Coronary artery (tissue), 2 donors: ENCODE data around the gene AFP.

Source experiments
- DNase-seq: peaks from one replicate; pipeline ENCODE4 v3.0.0-alpha.2; 2017; ENCODE audit warnings: low spot score
- H3K27ac ChIP-seq, 2 donors: fragments of 200-600 bp; sonication (generic); one replicate each; pipeline ENCODE4 v1.5.1; 2016 to 2019
- H3K4me3 ChIP-seq: fragments of 200-600 bp; sonication (generic); 2 replicates; pipeline ENCODE4 v1.5.1; 2016; ENCODE audit warnings: mild to moderate bottlenecking, moderate library complexity
- CTCF ChIP-seq: fragments of 200-600 bp; sonication (generic); IDR thresholded peaks from one replicate; pipeline ENCODE4 v1.5.1; 2019; ENCODE audit warnings: antibody characterized with exemption

Gene AFP

GRCh38 chr4:73408181-73408867 is 27.7 kb upstream of the AFP start:
- DNase-seq = no peak
- no peak for TF ChIP-seq CTCF
- H3K4me3 ChIP-seq = no peak overlapping the region
- H3K27ac ChIP-seq = no peak overlapping the region

DNA sequence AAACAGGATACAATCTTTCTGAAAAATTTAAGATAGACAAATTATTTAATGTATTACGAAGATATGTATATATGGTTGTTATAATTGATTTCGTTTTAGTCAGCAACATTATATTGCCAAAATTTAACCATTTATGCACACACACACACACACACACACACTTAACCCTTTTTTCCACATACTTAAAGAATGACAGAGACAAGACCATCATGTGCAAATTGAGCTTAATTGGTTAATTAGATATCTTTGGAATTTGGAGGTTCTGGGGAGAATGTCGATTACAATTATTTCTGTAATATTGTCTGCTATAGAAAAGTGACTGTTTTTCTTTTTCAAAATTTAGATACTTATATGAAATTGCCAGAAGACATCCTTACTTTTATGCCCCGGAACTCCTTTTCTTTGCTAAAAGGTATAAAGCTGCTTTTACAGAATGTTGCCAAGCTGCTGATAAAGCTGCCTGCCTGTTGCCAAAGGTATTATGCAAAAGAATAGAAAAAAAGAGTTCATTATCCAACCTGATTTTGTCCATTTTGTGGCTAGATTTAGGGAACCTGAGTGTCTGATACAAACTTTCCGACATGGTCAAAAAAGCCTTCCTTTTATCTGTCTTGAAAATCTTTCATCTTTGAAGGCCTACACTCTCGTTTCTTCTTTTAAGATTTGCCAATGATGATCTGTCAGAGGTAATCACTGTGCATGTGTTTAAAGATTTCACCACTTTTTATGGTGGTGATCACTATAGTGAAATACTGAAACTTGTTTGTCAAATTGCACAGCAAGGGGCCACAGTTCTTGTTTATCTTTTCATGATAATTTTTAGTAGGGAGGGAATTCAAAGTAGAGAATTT is 26.8 kb upstream of the AFP start:
- no peak for TF ChIP-seq CTCF
- Histone ChIP-seq H3K4me3 (no peak overlapping the region), H3K27ac (no peak overlapping the region)
- no peak for DNase-seq

DNA sequence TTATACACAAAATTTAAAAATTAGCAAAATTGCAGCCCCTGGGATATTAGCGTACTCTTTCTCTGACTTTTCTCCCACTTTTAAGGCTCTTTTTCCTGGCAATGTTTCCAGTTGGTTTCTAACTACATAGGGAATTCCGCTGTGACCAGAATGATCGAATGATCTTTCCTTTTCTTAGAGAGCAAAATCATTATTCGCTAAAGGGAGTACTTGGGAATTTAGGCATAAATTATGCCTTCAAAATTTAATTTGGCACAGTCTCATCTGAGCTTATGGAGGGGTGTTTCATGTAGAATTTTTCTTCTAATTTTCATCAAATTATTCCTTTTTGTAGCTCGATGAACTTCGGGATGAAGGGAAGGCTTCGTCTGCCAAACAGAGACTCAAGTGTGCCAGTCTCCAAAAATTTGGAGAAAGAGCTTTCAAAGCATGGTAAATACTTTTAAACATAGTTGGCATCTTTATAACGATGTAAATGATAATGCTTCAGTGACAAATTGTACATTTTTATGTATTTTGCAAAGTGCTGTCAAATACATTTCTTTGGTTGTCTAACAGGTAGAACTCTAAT is 26.0 kb upstream of the AFP start:
- no peak for TF ChIP-seq CTCF
- Histone ChIP-seq H3K27ac (no peak overlapping the region), H3K4me3 (no peak overlapping the region)
- DNase-seq = no peak

DNA sequence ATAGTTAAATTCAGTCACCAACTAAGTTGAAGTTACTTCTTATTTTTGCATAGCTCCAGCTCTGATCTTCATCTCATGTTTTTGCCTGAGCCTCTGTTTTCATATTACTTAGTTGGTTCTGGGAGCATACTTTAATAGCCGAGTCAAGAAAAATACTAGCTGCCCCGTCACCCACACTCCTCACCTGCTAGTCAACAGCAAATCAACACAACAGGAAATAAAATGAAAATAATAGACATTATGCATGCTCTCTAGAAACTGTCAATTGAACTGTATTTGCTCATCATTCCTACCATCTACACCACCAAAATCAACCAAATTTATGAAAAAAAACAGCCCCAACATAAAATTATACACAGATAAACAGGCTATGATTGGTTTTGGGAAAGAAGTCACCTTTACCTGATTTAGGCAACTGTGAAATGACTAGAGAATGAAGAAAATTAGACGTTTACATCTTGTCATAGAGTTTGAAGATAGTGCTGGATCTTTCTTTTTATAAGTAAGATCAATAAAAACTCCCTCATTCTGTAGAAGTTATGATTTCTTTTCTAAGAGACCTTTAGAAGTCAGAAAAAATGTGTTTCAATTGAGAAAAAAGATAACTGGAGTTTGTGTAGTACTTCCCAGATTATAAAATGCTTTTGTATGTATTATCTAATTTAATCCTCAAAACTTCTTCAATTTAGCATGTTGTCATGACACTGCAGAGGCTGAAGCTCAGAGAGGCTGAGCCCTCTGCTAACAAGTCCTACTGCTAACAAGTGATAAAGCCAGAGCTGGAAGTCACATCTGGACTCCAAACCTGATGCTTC is 24.9 kb upstream of the AFP start:
- no peak overlapping the region for H3K4me3 ChIP-seq
- H3K27ac ChIP-seq = no peak overlapping the region
- TF ChIP-seq CTCF = no peak

DNA sequence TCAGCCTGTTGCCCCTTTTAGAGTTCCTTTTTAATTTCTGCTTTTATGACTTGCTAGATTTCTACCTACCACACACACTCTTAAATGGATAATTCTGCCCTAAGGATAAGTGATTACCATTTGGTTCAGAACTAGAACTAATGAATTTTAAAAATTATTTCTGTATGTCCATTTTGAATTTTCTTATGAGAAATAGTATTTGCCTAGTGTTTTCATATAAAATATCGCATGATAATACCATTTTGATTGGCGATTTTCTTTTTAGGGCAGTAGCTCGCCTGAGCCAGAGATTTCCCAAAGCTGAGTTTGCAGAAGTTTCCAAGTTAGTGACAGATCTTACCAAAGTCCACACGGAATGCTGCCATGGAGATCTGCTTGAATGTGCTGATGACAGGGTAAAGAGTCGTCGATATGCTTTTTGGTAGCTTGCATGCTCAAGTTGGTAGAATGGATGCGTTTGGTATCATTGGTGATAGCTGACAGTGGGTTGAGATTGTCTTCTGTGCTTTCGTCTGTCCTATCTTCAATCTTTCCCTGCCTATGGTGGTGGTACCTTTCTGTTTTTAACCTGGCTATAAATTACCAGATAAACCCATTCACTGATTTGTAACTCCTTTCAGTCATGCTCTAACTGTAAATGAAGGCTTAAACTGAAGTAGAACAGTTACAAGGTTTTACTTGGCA is 24.1 kb upstream of the AFP start:
- no peak for TF ChIP-seq CTCF
- DNase-seq = no peak
- Histone ChIP-seq H3K27ac (no peak overlapping the region), H3K4me3 (no peak overlapping the region)

More for the DNA sequence above, 24.9 kb upstream of the AFP start:
- no peak for DNase-seq

- DNase-seq = no peak
- Histone ChIP-seq H3K4me3 (no peak overlapping the region), H3K27ac (no peak overlapping the region)
- TF ChIP-seq CTCF = no peak
Measured at GRCh38 chr4:73413294-73413755, 22.7 kb upstream of the AFP start.
